ENCODE data around the gene GPC3. TPM values are rescaled to one million over a fixed set of nuclear protein-coding genes. Genes with fewer than 3 reads are reported as not detected.

GPC3 gene
- total RNA-seq, 2 experiments from 2014 or later: 0.58 to 0.63 TPM

DNA sequence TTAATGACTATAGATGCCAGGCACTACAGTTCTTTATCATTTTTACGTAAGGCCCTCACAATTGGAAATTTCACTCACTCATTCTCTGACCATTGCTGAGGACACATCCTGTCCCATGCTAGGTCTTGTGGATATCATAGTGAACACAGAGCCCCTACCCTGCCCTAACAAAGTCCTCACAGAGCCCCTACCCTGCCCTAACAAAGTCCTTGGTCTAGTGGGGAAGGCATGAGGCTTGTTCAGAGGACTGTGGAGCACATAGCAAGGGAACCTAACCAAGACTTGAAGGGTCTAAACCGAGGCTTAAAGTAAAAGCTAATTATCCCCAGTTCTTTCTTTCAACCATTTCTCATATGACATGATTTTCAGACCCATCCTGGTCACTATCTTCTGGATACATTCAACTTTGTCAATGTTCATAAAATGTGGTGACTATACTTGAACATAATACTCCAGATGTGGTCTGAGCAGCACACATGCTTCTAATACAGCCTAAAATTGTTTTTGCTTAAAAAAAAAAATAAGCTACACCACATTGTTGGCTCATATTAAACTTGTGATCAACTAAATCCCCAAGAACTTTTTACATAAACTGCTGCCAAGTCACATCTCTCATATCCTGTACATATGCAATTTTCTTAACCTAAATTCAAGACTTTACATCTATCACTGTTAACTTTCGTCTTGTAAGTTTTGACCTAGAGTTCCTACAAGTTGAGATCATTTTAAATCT lies 77.0 kb downstream of the GPC3 start:
- intact Hi-C loops (cut with micrococcal nuclease): no loop called here
- ChIA-PET POLR2A (no interaction called here), CTCF (no interaction called here)
- Mint-ChIP-seq H3K4me1 (ENCODE audit: low read depth) (no peaks in the 10 kb centered on the region), H3K36me3 (ENCODE audit: low read depth) (no peaks in the 10 kb centered on the region), H3K27ac (no peak overlapping the region), H3K27me3 (peaks cover 2% of the 10 kb centered on the region), H3K4me3 (no peak overlapping the region), H3K9me3 (no peaks in the 10 kb centered on the region)
- TF ChIP-seq, protein P1, sequence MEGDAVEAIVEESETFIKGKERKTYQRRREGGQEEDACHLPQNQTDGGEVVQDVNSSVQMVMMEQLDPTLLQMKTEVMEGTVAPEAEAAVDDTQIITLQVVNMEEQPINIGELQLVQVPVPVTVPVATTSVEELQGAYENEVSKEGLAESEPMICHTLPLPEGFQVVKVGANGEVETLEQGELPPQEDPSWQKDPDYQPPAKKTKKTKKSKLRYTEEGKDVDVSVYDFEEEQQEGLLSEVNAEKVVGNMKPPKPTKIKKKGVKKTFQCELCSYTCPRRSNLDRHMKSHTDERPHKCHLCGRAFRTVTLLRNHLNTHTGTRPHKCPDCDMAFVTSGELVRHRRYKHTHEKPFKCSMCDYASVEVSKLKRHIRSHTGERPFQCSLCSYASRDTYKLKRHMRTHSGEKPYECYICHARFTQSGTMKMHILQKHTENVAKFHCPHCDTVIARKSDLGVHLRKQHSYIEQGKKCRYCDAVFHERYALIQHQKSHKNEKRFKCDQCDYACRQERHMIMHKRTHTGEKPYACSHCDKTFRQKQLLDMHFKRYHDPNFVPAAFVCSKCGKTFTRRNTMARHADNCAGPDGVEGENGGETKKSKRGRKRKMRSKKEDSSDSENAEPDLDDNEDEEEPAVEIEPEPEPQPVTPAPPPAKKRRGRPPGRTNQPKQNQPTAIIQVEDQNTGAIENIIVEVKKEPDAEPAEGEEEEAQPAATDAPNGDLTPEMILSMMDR (IDR thresholded peaks at IDR 0.05): no peak
- no peak for ATAC-seq
- no peak for DNase-seq

DNA sequence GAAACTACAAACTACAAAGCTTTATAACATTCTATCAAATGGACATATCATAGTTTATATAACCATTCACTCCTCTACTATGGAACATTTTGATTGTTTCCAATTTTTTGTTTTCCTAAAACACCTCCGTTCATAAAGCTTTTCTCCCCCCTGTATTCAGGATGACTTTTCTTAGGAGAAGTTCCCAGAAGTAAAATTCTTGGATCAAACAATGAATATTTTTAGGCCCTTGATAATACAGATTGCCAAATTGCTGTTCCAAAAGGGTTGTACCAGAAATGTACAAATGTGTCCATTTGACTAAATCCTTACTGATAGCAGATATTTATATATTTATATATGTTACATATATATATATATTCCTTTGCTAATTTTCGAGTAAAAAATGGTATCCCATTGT lies 77.8 kb downstream of the GPC3 start:
- TF ChIP-seq, protein P1 (IDR thresholded peaks at IDR 0.05): no peak
- no peaks in the 10 kb centered on the region for H3K9me3 Mint-ChIP-seq
- CTCF ChIA-PET: no interaction called here
- peaks cover 2% of the 10 kb centered on the region for H3K27me3 Mint-ChIP-seq
- ATAC-seq (no peak), DNase-seq (no peak)
- H3K4me3 Mint-ChIP-seq: no peak overlapping the region
- intact Hi-C loops (cut with micrococcal nuclease): no loop called here
- H3K4me1 Mint-ChIP-seq (ENCODE audit: low read depth): no peaks in the 10 kb centered on the region
- no peak overlapping the region for H3K27ac Mint-ChIP-seq
- no peaks in the 10 kb centered on the region for H3K36me3 Mint-ChIP-seq (ENCODE audit: low read depth)
- POLR2A ChIA-PET: no interaction called here

GRCh38 chrX:133905305-133905704 lies 80.1 kb downstream of the GPC3 start:
- POLR2A ChIA-PET: no interaction called here
- ATAC-seq: no peak
- Mint-ChIP-seq H3K27ac (no peak overlapping the region), H3K9me3 (no peaks in the 10 kb centered on the region), H3K4me3 (no peak overlapping the region), H3K4me1 (ENCODE audit: low read depth) (no peaks in the 10 kb centered on the region), H3K36me3 (ENCODE audit: low read depth) (no peaks in the 10 kb centered on the region), H3K27me3 (peaks cover 2% of the 10 kb centered on the region)
- CTCF ChIA-PET: no interaction called here
- DNase-seq: no peak
- TF ChIP-seq, protein P1 (IDR thresholded peaks at IDR 0.05): no peak
- intact Hi-C loops (cut with micrococcal nuclease): no loop called here

DNA sequence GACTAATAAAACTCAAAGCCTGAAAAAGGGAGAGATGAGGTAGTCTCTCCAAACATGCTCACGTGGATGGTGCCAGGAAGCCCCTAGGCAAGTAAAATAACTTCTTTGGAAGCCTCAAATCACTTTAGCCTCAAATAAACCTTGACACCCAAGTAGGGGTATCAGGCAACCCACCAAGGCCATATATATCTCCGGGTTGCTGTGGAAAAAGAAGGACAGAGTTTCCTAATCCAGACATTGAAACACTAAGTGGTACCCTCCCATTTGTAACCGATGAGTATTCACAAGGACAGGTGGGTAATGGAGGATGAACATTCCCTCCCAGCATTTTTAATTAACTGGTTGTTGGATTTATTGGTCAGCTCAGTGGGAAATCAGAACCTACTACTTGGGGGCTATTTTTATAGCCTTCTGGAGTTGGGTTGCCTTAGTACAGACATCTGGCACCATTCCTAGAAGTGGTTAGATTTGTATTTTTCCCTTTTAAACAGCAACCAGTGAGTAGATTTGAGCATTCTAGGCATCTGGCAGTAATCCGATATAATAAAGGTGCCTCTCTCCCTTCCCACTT lies 87.7 kb downstream of the GPC3 start:
- Mint-ChIP-seq H3K9me3 (no peaks in the 10 kb centered on the region), H3K27me3 (no peaks in the 10 kb centered on the region), H3K4me1 (ENCODE audit: low read depth) (no peaks in the 10 kb centered on the region), H3K36me3 (ENCODE audit: low read depth) (no peaks in the 10 kb centered on the region), H3K4me3 (no peak overlapping the region), H3K27ac (no peak overlapping the region)
- DNase-seq (no peak), ATAC-seq (no peak)
- ChIA-PET POLR2A (interaction anchor here (0.6 kb wide), 1 partner anchor 120 kb away, joined by 3 read pairs; no protein-coding TSS in a partner anchor), CTCF (no interaction called here)
- TF ChIP-seq, protein P1 (IDR thresholded peaks at IDR 0.05): no peak
- intact Hi-C loops (cut with micrococcal nuclease): no loop called here

DNA sequence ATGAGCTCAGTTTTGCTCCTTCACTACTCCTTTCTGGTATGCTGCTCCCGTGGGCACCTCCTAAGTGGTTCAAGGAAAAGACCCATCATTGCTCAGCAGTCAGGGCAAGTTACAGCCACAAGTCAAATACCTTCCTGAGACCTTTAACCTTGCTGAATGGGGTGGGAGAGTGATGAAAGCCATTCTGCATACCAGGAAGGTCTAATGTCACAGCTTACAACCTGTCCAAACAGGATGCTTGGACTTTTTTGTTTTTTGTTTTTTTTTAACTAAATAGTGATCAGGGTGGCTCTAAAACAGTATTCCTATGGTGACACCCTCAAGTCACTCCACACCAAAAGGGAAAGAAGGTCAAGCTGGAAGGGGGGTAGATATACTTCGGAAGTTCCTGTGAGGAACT lies 93.1 kb downstream of the GPC3 start:
- no peak overlapping the region for H3K4me3 Mint-ChIP-seq
- H3K27me3 Mint-ChIP-seq: no peaks in the 10 kb centered on the region
- H3K27ac Mint-ChIP-seq: no peak overlapping the region
- no peak for DNase-seq
- TF ChIP-seq, protein P1 (IDR thresholded peaks at IDR 0.05): no peak
- POLR2A ChIA-PET: no interaction called here
- H3K9me3 Mint-ChIP-seq: no peaks in the 10 kb centered on the region
- no peak for ATAC-seq
- H3K4me1 Mint-ChIP-seq (ENCODE audit: low read depth): no peaks in the 10 kb centered on the region
- no peaks in the 10 kb centered on the region for H3K36me3 Mint-ChIP-seq (ENCODE audit: low read depth)
- CTCF ChIA-PET: no interaction called here
- intact Hi-C loops (cut with micrococcal nuclease): no loop called here

Data from activated CD8-positive, alpha-beta T cell treated with anti-CD3 and anti-CD28 coated beads for 36 hours (primary cell).